ENCODE results near the gene CTSH. TPM values are rescaled to one million over a fixed set of nuclear protein-coding genes. Genes with fewer than 3 reads are reported as not detected.

CTSH gene, protein sequence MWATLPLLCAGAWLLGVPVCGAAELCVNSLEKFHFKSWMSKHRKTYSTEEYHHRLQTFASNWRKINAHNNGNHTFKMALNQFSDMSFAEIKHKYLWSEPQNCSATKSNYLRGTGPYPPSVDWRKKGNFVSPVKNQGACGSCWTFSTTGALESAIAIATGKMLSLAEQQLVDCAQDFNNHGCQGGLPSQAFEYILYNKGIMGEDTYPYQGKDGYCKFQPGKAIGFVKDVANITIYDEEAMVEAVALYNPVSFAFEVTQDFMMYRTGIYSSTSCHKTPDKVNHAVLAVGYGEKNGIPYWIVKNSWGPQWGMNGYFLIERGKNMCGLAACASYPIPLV
- total RNA-seq: 10 to 100 TPM; 34.4 to 58.5 TPM

DNA sequence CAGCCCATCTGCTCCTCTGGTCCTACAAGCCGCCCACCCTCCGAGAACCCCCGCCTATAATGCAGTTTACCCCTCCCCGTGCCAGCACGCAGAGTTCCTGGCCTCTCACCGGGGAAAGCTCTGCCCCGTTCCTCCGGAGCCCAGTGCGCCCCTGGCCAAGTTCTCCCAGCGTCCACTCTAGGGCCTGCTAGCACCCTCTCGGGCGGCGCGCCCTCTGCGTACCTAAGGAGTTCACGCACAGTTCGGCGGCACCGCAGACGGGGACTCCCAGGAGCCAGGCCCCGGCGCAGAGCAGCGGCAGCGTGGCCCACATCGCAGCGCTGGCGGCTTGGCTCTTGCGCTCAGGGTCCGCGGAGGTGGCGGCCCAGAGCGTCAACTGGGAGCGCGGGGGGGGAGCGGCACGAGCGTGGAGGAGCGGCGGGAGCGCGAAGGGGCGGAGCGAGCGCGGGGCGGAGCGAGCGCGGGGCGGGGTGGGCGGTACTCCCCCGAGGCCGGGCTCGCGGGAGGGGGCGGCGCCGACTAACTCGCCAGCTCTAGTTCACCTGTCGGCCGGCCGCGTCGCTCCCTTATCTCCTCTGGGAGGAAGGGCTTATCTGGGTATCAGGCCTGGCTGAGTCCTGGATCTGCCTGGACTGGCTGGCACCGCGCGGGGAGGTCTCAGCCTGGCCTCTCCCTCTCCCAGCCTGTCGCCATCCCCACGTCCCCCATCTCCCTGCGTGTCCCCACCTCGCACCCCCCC, at the start of gene CTSH:
Gene CTSH (minus strand): TSS at position 378 of the 739 bp plus-strand sequence. CDS start 65 bp downstream, at position 313.
- H3K4me1 ChIP-seq: no peaks in the 10 kb centered on the region
- peak within 1 kb of the TSS; percentile 52 to 77 for H3K9ac ChIP-seq (ENCODE audit: low read depth in 2 of 2, low read length in 2 of 2)

DNA sequence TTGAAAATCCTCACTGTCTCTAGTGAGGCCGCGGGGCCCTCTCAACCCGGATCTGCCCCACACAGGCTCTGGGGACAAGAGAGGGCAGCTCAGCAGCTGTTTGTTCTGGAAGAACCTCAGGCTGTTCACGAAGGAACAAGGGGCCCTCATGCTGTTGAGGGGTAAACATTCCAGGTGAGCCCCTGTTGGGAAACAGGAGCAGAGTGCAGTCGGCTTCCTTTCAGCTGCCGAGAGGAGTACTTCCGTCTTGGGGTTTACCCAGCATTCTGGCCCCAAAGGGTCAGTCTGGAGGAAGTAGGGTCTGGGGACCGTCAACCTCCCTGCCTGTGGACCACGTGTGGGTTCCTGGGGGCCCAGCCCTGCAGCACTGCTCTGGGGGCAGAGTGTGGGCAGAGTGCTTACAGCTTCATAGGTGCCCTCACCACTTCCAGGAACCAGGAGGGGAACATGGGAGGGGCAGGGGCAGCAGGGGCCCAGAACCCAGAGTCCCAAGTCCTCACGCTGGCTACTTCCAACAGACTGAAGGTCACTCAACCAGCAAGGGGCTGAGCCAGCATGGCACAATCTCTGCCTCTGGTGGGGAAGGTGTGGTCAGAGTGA, 49.2 kb upstream of the CTSH start:
- no peaks in the 10 kb centered on the region for H3K27me3 ChIP-seq
- no peak overlapping the region for H3K27ac ChIP-seq
- no peaks in the 10 kb centered on the region for H3K4me1 ChIP-seq
- H3K36me3 ChIP-seq: no peaks in the 10 kb centered on the region
- TF ChIP-seq, protein P1, sequence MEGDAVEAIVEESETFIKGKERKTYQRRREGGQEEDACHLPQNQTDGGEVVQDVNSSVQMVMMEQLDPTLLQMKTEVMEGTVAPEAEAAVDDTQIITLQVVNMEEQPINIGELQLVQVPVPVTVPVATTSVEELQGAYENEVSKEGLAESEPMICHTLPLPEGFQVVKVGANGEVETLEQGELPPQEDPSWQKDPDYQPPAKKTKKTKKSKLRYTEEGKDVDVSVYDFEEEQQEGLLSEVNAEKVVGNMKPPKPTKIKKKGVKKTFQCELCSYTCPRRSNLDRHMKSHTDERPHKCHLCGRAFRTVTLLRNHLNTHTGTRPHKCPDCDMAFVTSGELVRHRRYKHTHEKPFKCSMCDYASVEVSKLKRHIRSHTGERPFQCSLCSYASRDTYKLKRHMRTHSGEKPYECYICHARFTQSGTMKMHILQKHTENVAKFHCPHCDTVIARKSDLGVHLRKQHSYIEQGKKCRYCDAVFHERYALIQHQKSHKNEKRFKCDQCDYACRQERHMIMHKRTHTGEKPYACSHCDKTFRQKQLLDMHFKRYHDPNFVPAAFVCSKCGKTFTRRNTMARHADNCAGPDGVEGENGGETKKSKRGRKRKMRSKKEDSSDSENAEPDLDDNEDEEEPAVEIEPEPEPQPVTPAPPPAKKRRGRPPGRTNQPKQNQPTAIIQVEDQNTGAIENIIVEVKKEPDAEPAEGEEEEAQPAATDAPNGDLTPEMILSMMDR (IDR thresholded peaks at IDR 0.05): no peak
- H3K9me3 ChIP-seq: no peaks in the 10 kb centered on the region
- H3K9ac ChIP-seq (ENCODE audit: low read depth in 2 of 2, low read length in 2 of 2): no peak overlapping the region
- intact Hi-C loops (cut with DNase I): no loop called here
- H3K4me3 ChIP-seq: no peak overlapping the region
- no peak for DNase-seq

More for the DNA sequence above, at the start of gene CTSH:
- TF ChIP-seq, protein P1 (IDR thresholded peaks at IDR 0.05): no peak
- peak within 1 kb of the TSS; percentile 71 for H3K4me3 ChIP-seq
- intact Hi-C loops (cut with DNase I): no loop called here
- no peaks in the 10 kb centered on the region for H3K36me3 ChIP-seq
- peak; percentile 92 for DNase-seq
- H3K27ac ChIP-seq: peak within 1 kb of the TSS; percentile 40
- H3K9me3 ChIP-seq: no peaks in the 10 kb centered on the region
- no peaks in the 10 kb centered on the region for H3K27me3 ChIP-seq

DNA sequence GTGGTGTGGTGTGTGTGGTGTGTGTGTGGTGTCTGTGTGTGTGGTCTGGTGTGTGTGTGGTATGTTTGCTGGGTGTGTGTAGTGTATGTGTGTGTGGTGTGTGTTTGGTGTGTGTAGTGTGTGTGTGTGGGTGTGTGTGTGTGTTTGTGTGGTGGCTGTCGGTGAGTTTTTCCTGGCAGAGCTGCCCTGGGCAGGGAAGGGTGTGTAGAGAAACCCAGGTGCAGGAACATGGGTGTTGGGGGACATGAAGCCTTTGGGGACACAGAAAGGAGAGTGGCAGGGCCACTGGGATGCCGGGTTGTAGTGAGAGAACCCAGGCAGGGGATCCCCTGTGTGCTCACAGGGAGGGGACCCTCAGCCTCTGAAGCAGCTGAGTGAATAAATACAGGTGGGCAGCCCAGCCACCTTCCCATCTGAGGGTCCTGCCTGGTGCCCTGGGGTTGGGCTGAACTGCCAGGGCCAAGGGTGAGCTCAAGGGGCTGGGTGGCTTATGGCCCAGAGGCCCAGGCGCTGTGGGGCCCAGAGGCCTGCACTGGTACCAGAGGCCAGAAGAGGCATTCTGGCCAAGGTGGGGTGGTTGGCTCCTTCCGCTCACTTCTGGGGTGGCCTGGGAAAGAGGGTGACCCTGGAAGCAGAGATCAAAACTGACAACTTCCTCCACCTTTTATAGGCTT, 48.5 kb upstream of the CTSH start:
- Histone ChIP-seq H3K4me1 (no peaks in the 10 kb centered on the region), H3K9me3 (no peaks in the 10 kb centered on the region), H3K4me3 (no peak overlapping the region), H3K36me3 (no peaks in the 10 kb centered on the region), H3K27ac (no peak overlapping the region), H3K9ac (ENCODE audit: low read depth in 2 of 2, low read length in 2 of 2) (no peak overlapping the region), H3K27me3 (no peaks in the 10 kb centered on the region)
- intact Hi-C loops (cut with DNase I): no loop called here
- no peak for DNase-seq
- TF ChIP-seq, protein P1 (IDR thresholded peaks at IDR 0.05): no peak

DNA sequence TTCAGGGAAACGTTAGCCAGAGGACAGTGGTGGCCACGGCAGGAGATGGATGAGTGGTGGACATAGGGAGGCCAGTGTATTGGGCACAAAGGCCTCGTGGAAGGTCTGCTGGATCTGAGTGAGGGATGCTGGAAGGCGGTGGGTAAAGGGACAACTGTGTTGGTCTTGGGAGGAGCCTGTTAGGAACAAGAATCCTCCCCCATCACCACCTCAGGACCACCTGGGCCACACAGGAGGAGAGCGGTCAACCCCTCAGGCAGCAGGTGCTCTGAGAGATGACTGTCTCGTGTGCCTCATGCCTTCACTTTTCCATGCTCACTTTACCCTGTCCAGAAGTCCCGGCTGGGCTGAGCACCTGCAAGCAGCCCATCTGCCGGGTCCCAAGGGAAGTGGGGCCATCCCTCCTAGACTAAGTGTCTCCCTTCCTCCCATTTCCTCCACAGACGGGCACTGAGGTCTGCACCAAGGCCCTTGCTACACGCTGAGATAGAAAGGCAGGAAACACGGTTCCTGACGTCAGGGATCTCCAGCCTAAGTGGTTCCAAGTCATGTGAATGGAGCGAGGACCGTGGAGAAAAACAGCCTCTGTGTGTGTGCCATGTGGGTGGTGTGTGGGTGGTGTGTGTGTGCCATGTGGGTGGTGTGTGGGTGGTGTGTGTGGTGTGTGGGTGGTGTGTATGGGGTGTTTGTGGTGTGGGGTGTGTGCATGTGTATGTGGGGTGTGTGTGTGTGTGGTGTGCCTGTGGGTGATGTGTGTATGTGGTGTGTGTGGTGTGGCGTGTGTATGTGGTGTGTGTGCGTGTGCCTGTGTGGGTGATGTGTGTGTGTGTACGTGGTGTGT, 47.8 kb upstream of the CTSH start:
- no peak overlapping the region for H3K27ac ChIP-seq

More for the DNA sequence above, 47.8 kb upstream of the CTSH start:
- Histone ChIP-seq H3K36me3 (no peaks in the 10 kb centered on the region), H3K27me3 (no peaks in the 10 kb centered on the region), H3K9me3 (no peaks in the 10 kb centered on the region), H3K4me3 (no peak overlapping the region), H3K4me1 (no peaks in the 10 kb centered on the region), H3K9ac (ENCODE audit: low read depth in 2 of 2, low read length in 2 of 2) (no peak overlapping the region)
- TF ChIP-seq, protein P1 (IDR thresholded peaks at IDR 0.05): no peak
- no peak for DNase-seq
- intact Hi-C loops (cut with DNase I): no loop called here

Data from colonic mucosa (tissue), 4 donors.